GM18870 (cell line): ENCODE results near the gene SFMBT2.
"Not testable (repeated sequence)": the region's sequence is repeated elsewhere in the genome, so short reads cannot be mapped to it uniquely, and the experiment has no call there.

ENCODE experiments used
- ATAC-seq: cut with Tn5 transposase; IDR thresholded peaks from one replicate; pipeline ENCODE4 v1.9.1; 2021; ENCODE audit warnings: moderate library complexity; ENCODE audit not compliant: unreplicated experiment

Gene SFMBT2

GRCh38 chr10:7234109-7234508 lies 176.7 kb downstream of the SFMBT2 start:
- no peak for ATAC-seq

GRCh38 chr10:7233259-7233991 lies 177.4 kb downstream of the SFMBT2 start:
- ATAC-seq: no peak

- no peak for ATAC-seq
Measured at GRCh38 chr10:7231509-7232414, 179.1 kb downstream of the SFMBT2 start.

- ATAC-seq: no peak
Measured at GRCh38 chr10:7230951-7231350, 179.9 kb downstream of the SFMBT2 start.

GRCh38 chr10:7230036-7230435 lies 180.8 kb downstream of the SFMBT2 start:
- no peak for ATAC-seq

GRCh38 chr10:7225133-7225532 lies 185.7 kb downstream of the SFMBT2 start:
- no peak for ATAC-seq

- ATAC-seq: no peak
Measured at GRCh38 chr10:7218968-7219367, 191.9 kb downstream of the SFMBT2 start.

GRCh38 chr10:7212696-7213095 lies 198.1 kb downstream of the SFMBT2 start:
- not testable (repeated sequence) for ATAC-seq

GRCh38 chr10:7211857-7212577 lies 198.8 kb downstream of the SFMBT2 start:
- ATAC-seq: no peak

- ATAC-seq: no peak
Measured at GRCh38 chr10:7210516-7210915, 200.3 kb downstream of the SFMBT2 start.

- ATAC-seq: no peak
Measured at GRCh38 chr10:7209458-7209857, 201.4 kb downstream of the SFMBT2 start.

- ATAC-seq: no peak
Measured at GRCh38 chr10:7206412-7207100, 204.3 kb downstream of the SFMBT2 start.

GRCh38 chr10:7205656-7206055 lies 205.2 kb downstream of the SFMBT2 start:
- ATAC-seq: no peak

- no peak for ATAC-seq
Measured at GRCh38 chr10:7202793-7203355, 208.0 kb downstream of the SFMBT2 start.

- ATAC-seq: no peak
Measured at GRCh38 chr10:7199152-7199760, 211.6 kb downstream of the SFMBT2 start.

- no peak for ATAC-seq
Measured at GRCh38 chr10:7196284-7196683, 214.6 kb downstream of the SFMBT2 start.

GRCh38 chr10:7195118-7195517 lies 215.7 kb downstream of the SFMBT2 start:
- ATAC-seq: no peak

- no peak for ATAC-seq
Measured at GRCh38 chr10:7194571-7194970, 216.3 kb downstream of the SFMBT2 start.

GRCh38 chr10:7193369-7193768 lies 217.5 kb downstream of the SFMBT2 start:
- ATAC-seq: no peak

- ATAC-seq: no peak
Measured at GRCh38 chr10:7192831-7193361, 217.9 kb downstream of the SFMBT2 start.
